ENCODE data around the gene H2AZ2. TPM values are rescaled to one million over a fixed set of nuclear protein-coding genes. Genes with fewer than 3 reads are reported as not detected.
"Not testable (repeated sequence)": the region's sequence is repeated elsewhere in the genome, so short reads cannot be mapped to it uniquely, and the experiment has no call there.

Gene H2AZ2
- total RNA-seq, 1 donor from 2014 or later, result 232 TPM

DNA sequence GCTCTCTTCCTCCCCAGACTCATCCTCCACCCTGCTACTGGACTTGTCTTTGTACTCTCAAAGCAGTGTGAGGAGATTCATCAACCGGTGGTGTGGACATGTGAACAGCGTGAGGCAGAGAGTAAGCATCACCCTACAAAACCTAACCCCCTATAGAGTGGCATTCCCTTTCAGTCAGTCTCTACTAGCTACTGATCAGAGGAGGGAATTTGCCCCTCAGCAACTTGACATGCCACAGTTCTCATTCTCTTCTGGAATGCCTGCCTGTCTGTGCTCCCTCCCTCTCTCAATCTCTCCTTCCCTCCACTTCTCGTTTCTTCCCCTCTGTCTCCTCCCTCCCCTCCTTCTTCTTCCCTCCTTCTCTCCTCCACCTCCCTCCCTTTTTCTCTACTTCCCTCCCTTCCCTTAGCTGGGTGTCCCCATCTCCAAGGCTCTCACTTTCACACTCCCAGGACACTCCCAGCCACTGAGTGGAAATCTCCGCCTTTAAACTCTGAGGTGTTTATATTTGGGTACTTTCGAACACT lies 24.6 kb downstream of the H2AZ2 start:
- DNase-seq (ENCODE audit: low read depth), result no peak

DNA sequence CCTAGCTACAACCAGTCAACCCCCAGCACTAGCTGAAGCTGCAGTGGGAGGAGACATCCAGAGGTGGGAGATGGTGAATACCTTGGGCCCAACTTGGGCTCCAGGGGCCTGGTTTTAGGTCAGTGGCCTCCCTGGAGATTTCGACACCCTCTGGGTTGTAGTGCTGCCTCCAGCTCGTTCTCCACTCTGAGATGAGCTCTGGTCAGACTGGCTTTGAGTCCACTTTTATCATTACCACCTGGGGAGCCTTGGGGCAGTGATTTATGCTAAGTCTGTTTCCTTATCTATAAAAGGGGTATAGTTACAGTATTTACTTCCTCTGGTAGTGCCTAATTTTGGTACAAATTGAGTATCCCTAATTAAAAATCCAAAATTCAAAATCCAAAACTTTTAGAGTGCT lies 28.6 kb downstream of the H2AZ2 start:
- no peak for DNase-seq (ENCODE audit: low read depth)

DNA sequence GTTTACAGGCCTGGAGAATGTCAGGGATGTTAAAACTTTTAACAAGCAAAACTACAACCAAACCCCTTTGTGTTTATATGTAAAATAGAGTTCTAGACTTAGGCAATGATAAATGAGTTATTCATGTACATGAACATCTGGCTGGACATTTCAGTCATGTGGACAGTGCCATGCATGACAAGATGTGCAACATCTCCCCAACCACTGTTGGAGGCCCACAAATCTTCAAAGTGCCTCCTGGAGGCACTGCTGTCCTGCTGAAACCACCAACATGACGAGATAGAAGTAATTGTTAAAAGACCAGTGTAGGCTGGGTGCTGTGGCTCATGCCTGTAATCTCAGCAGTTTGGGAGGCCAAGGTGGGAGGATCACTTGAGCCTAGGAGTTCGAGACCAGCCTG lies 33.0 kb downstream of the H2AZ2 start:
- no peak for DNase-seq (ENCODE audit: low read depth)

DNA sequence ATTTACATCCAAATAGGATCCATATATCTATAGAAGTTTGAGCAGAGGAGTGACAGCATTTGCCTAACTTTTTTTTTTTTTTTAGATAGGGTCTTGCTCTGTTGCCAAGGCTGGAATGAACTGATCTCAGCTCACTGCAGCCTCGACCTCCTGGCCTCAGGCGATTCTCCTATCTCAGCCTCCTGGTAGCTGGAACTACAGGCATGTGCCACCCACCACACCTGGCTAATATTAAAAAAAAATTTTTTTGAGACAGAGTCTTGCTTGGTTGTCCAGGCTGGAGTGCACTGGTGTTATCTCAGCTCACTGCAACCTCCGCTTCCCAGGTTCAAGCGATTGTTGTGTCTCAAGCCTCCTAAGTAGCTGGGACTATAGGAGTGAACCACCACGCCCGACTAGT lies 36.3 kb downstream of the H2AZ2 start:
- no peak for DNase-seq (ENCODE audit: low read depth)

DNA sequence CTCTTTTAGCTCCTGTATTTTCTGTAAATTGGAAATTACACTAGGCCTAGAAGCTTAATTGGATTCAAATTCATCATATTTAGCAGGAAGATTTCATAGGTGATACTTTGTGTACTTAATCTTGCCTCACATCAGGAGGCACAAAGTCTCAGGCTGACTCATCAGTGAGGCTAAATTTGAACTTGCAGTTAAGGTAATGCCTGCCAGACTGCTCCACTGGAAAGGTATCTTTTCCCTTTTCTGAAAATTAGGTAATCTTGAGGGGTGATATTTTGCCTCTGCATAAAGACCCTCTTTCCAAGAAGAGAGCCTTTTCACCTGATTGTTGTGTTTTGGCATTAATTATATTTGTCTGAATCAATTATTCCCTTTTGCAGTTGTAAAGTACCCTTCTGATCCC lies 36.8 kb downstream of the H2AZ2 start:
- no peak for DNase-seq (ENCODE audit: low read depth)

GRCh38 chr7:44808914-44809393 lies 38.9 kb downstream of the H2AZ2 start:
- DNase-seq (ENCODE audit: low read depth), result no peak

GRCh38 chr7:44805950-44806349 lies 41.9 kb downstream of the H2AZ2 start:
- no peak for DNase-seq (ENCODE audit: low read depth)

DNA sequence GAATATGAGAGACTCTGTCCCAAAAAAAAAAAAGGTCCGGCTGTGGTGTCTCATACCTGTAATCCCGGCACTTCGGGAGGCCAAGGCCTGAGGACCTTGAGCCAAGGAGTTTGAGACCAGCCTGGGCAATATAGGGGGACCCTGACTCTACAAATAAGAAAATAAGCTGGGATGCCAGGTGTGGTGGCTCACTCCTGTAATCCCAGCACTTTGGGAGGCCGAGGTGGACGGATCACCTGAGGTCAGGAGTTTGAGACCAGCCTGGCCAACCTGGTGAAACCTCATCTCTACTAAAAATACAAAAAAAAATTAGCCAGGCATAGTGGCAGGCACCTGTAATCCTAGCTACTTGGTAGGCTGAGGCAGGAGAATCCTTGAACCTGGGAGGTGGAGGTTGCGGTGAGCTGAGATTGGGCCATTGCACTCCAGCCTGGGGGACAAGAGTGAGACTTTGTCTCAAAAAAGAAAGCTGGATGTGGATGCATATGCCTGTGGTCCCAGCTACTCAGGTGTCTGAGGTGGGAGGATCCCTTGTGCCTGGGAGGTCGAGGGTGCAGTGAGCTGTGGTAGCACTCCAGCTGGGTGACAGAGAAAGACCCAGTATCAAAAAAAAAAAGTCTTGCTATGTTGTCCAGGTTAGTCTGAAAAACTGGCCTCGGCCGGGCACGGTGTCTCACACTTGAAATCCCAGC lies 43.9 kb downstream of the H2AZ2 start:
- not testable (repeated sequence) for DNase-seq (ENCODE audit: low read depth)

DNA sequence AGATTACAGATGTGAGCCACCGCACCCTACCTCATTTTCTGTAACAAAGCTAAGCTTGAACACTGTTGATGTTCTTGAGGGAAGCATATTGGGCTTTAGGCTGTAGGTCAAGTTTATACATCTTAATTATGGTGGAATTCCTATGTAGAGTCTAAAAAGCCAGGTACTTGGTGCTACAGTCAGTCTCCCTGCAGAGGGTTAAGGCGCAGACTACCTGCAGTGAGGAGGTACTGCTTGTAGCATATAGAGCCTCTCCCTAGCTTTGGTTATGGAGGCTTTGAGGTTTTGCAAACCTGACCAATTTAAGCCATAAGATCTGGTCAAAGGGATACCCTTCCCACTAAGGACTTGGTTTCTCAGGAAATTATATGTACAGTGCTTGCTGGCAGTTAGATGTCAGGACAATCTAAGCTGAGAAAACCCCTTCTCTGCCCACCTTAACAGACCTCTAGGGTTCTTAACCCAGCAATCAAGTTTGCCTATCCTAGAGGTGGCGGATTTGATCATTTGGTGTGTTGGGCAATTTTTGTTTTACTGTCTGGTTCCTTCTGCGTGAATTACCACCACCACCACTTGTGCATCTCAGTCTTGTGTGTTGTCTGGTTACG lies 45.4 kb downstream of the H2AZ2 start:
- no peak for DNase-seq (ENCODE audit: low read depth)

GRCh38 chr7:44801890-44802289 lies 46.0 kb downstream of the H2AZ2 start:
- peak; percentile 41 for DNase-seq (ENCODE audit: low read depth)

GRCh38 chr7:44799939-44800338 lies 47.9 kb downstream of the H2AZ2 start:
- no peak for DNase-seq (ENCODE audit: low read depth)

- DNase-seq (ENCODE audit: low read depth), result peak; percentile 31
Observed at GRCh38 chr7:44798649-44799305, 49.1 kb downstream of the H2AZ2 start.

- DNase-seq (ENCODE audit: low read depth), result peak; percentile 94
Observed at GRCh38 chr7:44797329-44798258, 50.3 kb downstream of the H2AZ2 start.

GRCh38 chr7:44796504-44797328 lies 51.2 kb downstream of the H2AZ2 start, which contains the start of gene PPIA:
Gene PPIA (plus strand): TSS chr7:44796681. CDS start chr7:44796725, 44 bp downstream.
- peak; percentile 99 for DNase-seq (ENCODE audit: low read depth)

DNA sequence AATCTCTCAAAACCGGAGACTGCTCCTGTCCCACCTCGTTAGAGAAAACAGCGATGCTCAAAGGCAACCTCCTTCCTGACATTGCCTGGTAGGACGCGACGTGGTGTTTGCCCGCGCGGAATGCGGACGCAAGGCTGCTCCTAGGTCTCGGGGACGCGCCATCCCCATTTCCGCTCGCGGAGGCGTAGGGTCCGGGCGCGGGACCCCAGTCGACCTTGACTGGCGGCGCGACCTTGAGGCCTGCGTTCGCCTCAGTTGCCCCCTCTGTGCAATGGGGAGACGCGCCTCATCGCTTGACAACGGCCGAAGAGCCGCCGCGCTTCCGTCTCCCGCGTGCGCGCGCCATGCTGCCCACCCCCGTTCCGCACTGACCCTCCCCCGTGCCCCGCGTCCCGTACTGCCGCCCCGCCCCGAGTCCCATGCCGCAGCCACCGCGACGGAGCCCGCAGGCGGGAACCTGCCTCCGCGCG lies 51.8 kb downstream of the H2AZ2 start:
- DNase-seq (ENCODE audit: low read depth), result no peak

DNA sequence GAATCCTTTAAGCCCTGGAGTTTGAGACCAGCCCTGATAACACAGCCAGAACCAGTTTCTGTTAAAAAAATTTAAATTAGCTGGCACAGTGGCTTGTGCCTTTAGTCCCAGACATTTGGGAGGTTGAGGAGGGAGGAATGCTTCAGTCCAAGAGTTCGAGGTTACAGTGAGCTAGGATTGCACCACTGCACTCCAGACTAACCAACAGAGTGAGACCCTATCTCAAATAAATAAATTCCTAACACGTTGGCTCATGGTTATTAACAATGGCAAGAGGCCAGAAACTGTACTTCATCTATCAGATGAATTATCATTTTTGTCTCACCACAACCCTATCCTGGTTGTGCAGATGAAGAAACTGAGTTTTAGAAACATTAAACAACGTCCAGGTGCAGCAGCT lies 53.6 kb downstream of the H2AZ2 start:
- DNase-seq (ENCODE audit: low read depth), result no peak

DNA sequence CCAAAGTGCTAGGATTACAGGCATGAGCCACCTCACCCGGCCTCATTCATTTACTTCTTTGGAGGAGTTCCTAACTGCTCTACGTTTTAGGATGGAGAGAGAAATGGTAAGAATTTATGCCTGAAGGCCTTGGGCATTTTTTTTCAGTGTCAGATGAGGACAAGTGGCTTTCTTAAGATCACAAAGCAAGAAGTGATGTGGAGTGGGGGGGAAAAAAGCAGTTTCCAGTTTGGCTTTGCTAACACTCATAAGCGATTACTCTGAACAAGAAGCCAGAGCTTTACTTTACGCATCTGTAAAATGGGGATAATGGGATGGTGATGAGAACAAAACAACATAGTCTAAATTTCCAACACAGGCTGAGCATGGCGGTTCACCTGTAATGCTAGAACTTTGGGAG lies 54.0 kb downstream of the H2AZ2 start:
- DNase-seq (ENCODE audit: low read depth), result no peak

GRCh38 chr7:44791278-44792219 lies 56.3 kb downstream of the H2AZ2 start:
- DNase-seq (ENCODE audit: low read depth), result peak; percentile 65

- DNase-seq (ENCODE audit: low read depth), result no peak
Observed at GRCh38 chr7:44789990-44790389, 57.9 kb downstream of the H2AZ2 start.

Data from myocyte (in vitro differentiated cells).